NCI-H2107 treated with DMSO at 0.1 percent for 48 hours (cell line): ENCODE measurements around the gene PRMT1.
"Not testable (repeated sequence)": the region's sequence is repeated elsewhere in the genome, so short reads cannot be mapped to it uniquely, and the experiment has no call there.

Experiments used
- DNase-seq: peaks from one replicate; lab custom pipeline; 2025; ENCODE audit not compliant: unreplicated experiment; lab: John Stamatoyannopoulos, UW

Gene PRMT1

GRCh38 chr19:49677231-49677900 is at the start of gene PRMT1:
TSS of gene PRMT1 (plus strand) at chr19:49677271. CDS start at chr19:49677281, 10 bp downstream.
- DNase-seq, result no peak

- DNase-seq, result no peak
These were observed 47.4 kb upstream of the PRMT1 start for GRCh38 chr19:49629659-49630058.

- DNase-seq, result no peak
These were observed 46.0 kb upstream of the PRMT1 start for GRCh38 chr19:49631014-49631588.

- no peak for DNase-seq
These were observed 45.4 kb upstream of the PRMT1 start for GRCh38 chr19:49631610-49632192.

GRCh38 chr19:49632576-49632975 is 44.5 kb upstream of the PRMT1 start:
- DNase-seq, result no peak

GRCh38 chr19:49633273-49633672 is 43.8 kb upstream of the PRMT1 start:
- DNase-seq, result not testable (repeated sequence)

- no peak for DNase-seq
These were observed 41.4 kb upstream of the PRMT1 start for GRCh38 chr19:49635530-49636232.

GRCh38 chr19:49636233-49636932 is 40.7 kb upstream of the PRMT1 start:
- DNase-seq, result no peak

- no peak for DNase-seq
These were observed 39.0 kb upstream of the PRMT1 start for GRCh38 chr19:49637821-49638738.

- DNase-seq, result no peak
These were observed 37.5 kb upstream of the PRMT1 start for GRCh38 chr19:49639401-49640112.

GRCh38 chr19:49640113-49640898 is 36.8 kb upstream of the PRMT1 start, which contains the start of gene RRAS:
TSS of gene RRAS (minus strand) at chr19:49640143. CDS start at chr19:49640098, 45 bp downstream.
- DNase-seq, result peak; percentile 99

- peak; percentile 95 for DNase-seq
These were observed 35.2 kb upstream of the PRMT1 start, which contains the start of gene SCAF1 for GRCh38 chr19:49641688-49642491. TSS of gene SCAF1 (plus strand) at chr19:49642209. CDS start at chr19:49645027, 2,818 bp downstream.

GRCh38 chr19:49642492-49643035 is 34.5 kb upstream of the PRMT1 start:
- DNase-seq, result no peak

- DNase-seq, result no peak
These were observed 33.6 kb upstream of the PRMT1 start for GRCh38 chr19:49643466-49643865.

- no peak for DNase-seq
These were observed 31.5 kb upstream of the PRMT1 start for GRCh38 chr19:49645592-49645991.

- DNase-seq, result no peak
These were observed 31.1 kb upstream of the PRMT1 start for GRCh38 chr19:49645995-49646394.

GRCh38 chr19:49646586-49646985 is 30.5 kb upstream of the PRMT1 start:
- no peak for DNase-seq
